ENCODE results near the gene SCFD1. TPM values are rescaled to one million over a fixed set of nuclear protein-coding genes. Genes with fewer than 3 reads are reported as not detected.

The SCFD1 gene
- total RNA-seq, 1 donor from 2014 or later = 68.8 TPM

- Mint-ChIP-seq H3K27ac (no peak overlapping the region), H3K9me3 (peaks cover 7% of the 10 kb centered on the region), H3K4me1 (ENCODE audit: unreplicated experiment) (no peaks in the 10 kb centered on the region), H3K27me3 (no peaks in the 10 kb centered on the region), H3K36me3 (peaks cover 61% of the 10 kb centered on the region), H3K4me3 (no peak overlapping the region)
- DNase-seq (ENCODE audit: extremely low spot score, unreplicated experiment) = no peak
- TF ChIP-seq CTCF (conservative IDR thresholded peaks at IDR 0.05) = no peak
Measured at GRCh38 chr14:30587141-30587540, 35.0 kb upstream of the SCFD1 start.

GRCh38 chr14:30588873-30589272 is 33.2 kb upstream of the SCFD1 start:
- DNase-seq (ENCODE audit: extremely low spot score, unreplicated experiment) = no peak
- no peak overlapping the region for H3K4me3 Mint-ChIP-seq
- H3K9me3 Mint-ChIP-seq = peaks cover 6% of the 10 kb centered on the region
- H3K27me3 Mint-ChIP-seq = no peaks in the 10 kb centered on the region
- H3K36me3 Mint-ChIP-seq = peaks cover 46% of the 10 kb centered on the region
- no peak for TF ChIP-seq CTCF (conservative IDR thresholded peaks at IDR 0.05)
- H3K27ac Mint-ChIP-seq = no peak overlapping the region
- no peaks in the 10 kb centered on the region for H3K4me1 Mint-ChIP-seq (ENCODE audit: unreplicated experiment)

- no peak for DNase-seq (ENCODE audit: extremely low spot score, unreplicated experiment)
- Mint-ChIP-seq H3K4me3 (no peak overlapping the region), H3K4me1 (ENCODE audit: unreplicated experiment) (no peaks in the 10 kb centered on the region), H3K9me3 (no peaks in the 10 kb centered on the region), H3K27me3 (no peaks in the 10 kb centered on the region), H3K36me3 (peaks cover 15% of the 10 kb centered on the region), H3K27ac (no peak overlapping the region)
- TF ChIP-seq CTCF (conservative IDR thresholded peaks at IDR 0.05) = no peak
Measured at GRCh38 chr14:30596935-30597334, 25.2 kb upstream of the SCFD1 start.

- H3K27me3 Mint-ChIP-seq = no peaks in the 10 kb centered on the region
- H3K9me3 Mint-ChIP-seq = no peaks in the 10 kb centered on the region
- H3K27ac Mint-ChIP-seq = no peak overlapping the region
- no peaks in the 10 kb centered on the region for H3K4me1 Mint-ChIP-seq (ENCODE audit: unreplicated experiment)
- H3K36me3 Mint-ChIP-seq = peaks cover 14% of the 10 kb centered on the region
- no peak for DNase-seq (ENCODE audit: extremely low spot score, unreplicated experiment)
- TF ChIP-seq CTCF (conservative IDR thresholded peaks at IDR 0.05) = no peak
- H3K4me3 Mint-ChIP-seq = no peak overlapping the region
Measured at GRCh38 chr14:30597504-30597903, 24.6 kb upstream of the SCFD1 start.

- TF ChIP-seq CTCF (conservative IDR thresholded peaks at IDR 0.05) = no peak
- H3K27me3 Mint-ChIP-seq = no peaks in the 10 kb centered on the region
- no peaks in the 10 kb centered on the region for H3K4me1 Mint-ChIP-seq (ENCODE audit: unreplicated experiment)
- H3K27ac Mint-ChIP-seq = no peak overlapping the region
- peaks cover 17% of the 10 kb centered on the region for H3K36me3 Mint-ChIP-seq
- H3K4me3 Mint-ChIP-seq = no peak overlapping the region
- no peaks in the 10 kb centered on the region for H3K9me3 Mint-ChIP-seq
- no peak for DNase-seq (ENCODE audit: extremely low spot score, unreplicated experiment)
Measured at GRCh38 chr14:30600922-30601918, 20.9 kb upstream of the SCFD1 start.

All from type B pancreatic cell (in vitro differentiated cells).